Skeletal muscle satellite cell (primary cell): ENCODE measurements around the gene EEF2KMT. TPM values are rescaled to one million over a fixed set of nuclear protein-coding genes. Genes with fewer than 3 reads are reported as not detected.
A peak's percentile ranks its signal among the peaks of the same experiment; 100 is the strongest.
"Not testable (repeated sequence)": the region's sequence is repeated elsewhere in the genome, so short reads cannot be mapped to it uniquely, and the experiment has no call there.

ENCODE experiments used
- H3K27me3 ChIP-seq: 2 replicates; pipeline ENCODE4 v1.7.0; 2013; ENCODE audit warnings: low read length; ENCODE audit not compliant: control insufficient read depth, insufficient read depth
- H3K36me3 ChIP-seq: 2 replicates; pipeline ENCODE4 v1.7.0; 2013; ENCODE audit warnings: mild to moderate bottlenecking, control low read depth, low read length; ENCODE audit not compliant: insufficient read depth
- H3K4me1 ChIP-seq: 2 replicates; pipeline ENCODE4 v1.7.0; 2013; ENCODE audit warnings: low read length; ENCODE audit not compliant: control insufficient read depth, insufficient read depth
- H3K4me2 ChIP-seq: 2 replicates; pipeline ENCODE4 v1.7.0; 2013; ENCODE audit warnings: mild to moderate bottlenecking, low read length
- H3K4me3 ChIP-seq: 2 replicates; pipeline ENCODE4 v1.7.0; 2013; ENCODE audit warnings: low read length
- H3K9ac ChIP-seq: 2 replicates; pipeline ENCODE4 v1.7.0; 2013; ENCODE audit warnings: mild to moderate bottlenecking, low read depth, low read length, moderate library complexity
- H3K9me3 ChIP-seq: replicated peaks from 2 replicates; pipeline ENCODE4 v1.7.0; 2013; ENCODE audit warnings: mild to moderate bottlenecking, control low read depth, low read length
- total RNA-seq: library from RNA; depleted of rRNA; stranded (reverse); fragments of >200 nt; gene quantifications from 2 replicates; pipeline ENCODE4 v1.2.3, GENCODE V29; 2012; rRNA removed

Gene EEF2KMT, protein sequence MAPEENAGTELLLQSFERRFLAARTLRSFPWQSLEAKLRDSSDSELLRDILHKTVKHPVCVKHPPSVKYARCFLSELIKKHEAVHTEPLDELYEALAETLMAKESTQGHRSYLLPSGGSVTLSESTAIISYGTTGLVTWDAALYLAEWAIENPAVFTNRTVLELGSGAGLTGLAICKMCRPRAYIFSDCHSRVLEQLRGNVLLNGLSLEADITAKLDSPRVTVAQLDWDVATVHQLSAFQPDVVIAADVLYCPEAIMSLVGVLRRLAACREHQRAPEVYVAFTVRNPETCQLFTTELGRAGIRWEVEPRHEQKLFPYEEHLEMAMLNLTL
- 24.3 and 30.6 TPM in 2 replicates for total RNA-seq

DNA sequence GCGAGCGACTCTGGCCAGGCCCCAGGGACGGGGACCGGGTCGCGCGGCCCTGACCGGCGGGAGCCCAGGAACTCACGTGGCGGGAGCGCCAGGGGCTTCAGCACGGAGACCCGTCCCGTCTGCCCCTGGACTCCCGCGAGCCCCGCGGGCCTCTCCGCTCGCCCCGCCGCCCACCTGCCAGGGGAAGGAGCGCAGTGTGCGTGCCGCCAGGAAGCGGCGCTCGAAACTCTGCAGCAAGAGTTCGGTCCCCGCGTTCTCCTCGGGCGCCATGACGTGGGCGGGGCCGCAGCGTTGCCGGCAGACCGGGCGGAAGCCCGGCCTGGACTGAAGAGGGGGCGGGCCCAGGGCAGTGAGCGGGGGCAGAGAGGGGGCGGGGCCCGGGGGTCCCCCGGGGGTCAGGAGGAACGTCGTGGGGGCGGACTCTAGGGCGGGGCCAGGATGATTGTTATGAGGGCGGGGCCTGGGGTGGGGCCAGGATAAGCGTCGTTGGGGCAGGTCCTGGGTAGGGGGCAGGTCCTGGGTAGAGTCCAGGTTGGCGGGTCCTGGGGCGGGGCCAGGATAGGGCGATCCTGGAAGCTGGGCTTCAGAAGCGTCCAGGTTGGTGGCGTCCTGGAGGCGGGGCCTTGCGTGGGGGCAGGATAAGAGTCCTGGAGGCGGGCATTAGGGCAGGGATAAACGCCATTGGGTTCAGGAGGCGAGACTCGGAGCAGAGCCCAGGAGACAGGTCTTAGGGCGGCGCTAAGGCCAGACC lies at the start of gene EEF2KMT:
EEF2KMT (minus strand) TSS at position 326 of the 751 bp plus-strand sequence; CDS start at position 270, 56 bp downstream.
- Histone ChIP-seq H3K4me2 (peak within 1 kb of the TSS; percentile 95), H3K4me3 (peak within 1 kb of the TSS; percentile 84), H3K9ac (peak within 1 kb of the TSS; percentile 92)
- H3K27me3 ChIP-seq, H3K9me3 ChIP-seq, H3K4me1 ChIP-seq, H3K36me3 ChIP-seq: not testable (repeated sequence)

GRCh38 chr16:5144621-5144956 lies 47.0 kb upstream of the EEF2KMT start:
- not testable (repeated sequence) for H3K36me3 ChIP-seq, H3K4me2 ChIP-seq, H3K9me3 ChIP-seq, H3K27me3 ChIP-seq, H3K4me1 ChIP-seq, H3K4me3 ChIP-seq, H3K9ac ChIP-seq

DNA sequence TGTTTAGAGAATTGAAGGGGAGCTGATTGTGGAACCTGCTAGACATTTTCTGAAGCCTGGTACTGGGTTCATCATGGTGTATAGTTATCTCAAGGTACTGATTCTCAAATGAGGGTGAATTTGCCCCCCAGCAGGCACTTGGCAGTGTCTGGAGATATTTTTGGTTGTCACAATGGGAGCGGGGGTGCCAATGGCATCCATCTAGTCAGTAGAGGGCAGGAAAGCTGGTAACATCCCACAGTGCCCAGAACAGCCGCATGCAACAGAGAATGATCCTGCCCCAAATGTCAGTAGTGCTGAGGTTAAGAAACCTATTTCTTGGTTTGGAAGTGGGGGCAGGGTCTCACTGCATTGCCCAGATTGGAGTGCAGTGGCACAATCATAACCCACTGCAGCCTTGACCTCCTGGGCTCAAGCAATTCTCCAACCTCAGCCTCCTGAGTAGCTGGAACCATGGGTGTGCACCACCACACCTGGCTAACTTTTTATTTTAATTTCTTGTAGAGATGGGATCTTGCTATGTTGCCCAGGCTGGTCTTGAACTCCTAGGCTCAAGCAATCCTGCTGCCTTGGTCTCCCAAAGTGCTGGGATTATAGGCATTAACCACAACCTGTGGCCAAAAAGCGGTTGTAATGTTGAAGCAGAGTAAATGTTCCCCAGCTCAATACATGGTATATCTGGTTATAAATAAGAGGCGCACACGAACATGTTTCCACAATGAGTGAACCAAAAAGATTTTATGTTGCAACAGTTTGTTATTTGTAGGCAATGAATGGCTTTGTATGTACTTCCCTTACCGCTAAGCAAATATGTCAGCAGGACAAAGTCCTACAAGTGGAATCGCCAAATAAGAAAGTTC lies 46.4 kb upstream of the EEF2KMT start:
- Histone ChIP-seq H3K9ac (no peak overlapping the region), H3K36me3 (no peaks in the 10 kb centered on the region)

GRCh38 chr16:5140151-5140550 lies 42.6 kb upstream of the EEF2KMT start:
- not testable (repeated sequence) for H3K4me3 ChIP-seq, H3K9me3 ChIP-seq, H3K9ac ChIP-seq, H3K27me3 ChIP-seq, H3K36me3 ChIP-seq, H3K4me2 ChIP-seq, H3K4me1 ChIP-seq

More for the DNA sequence above, 46.4 kb upstream of the EEF2KMT start:
- Histone ChIP-seq H3K9me3 (no peaks in the 10 kb centered on the region), H3K4me1 (no peaks in the 10 kb centered on the region), H3K27me3 (no peaks in the 10 kb centered on the region), H3K4me3 (no peak overlapping the region), H3K4me2 (no peak overlapping the region)

DNA sequence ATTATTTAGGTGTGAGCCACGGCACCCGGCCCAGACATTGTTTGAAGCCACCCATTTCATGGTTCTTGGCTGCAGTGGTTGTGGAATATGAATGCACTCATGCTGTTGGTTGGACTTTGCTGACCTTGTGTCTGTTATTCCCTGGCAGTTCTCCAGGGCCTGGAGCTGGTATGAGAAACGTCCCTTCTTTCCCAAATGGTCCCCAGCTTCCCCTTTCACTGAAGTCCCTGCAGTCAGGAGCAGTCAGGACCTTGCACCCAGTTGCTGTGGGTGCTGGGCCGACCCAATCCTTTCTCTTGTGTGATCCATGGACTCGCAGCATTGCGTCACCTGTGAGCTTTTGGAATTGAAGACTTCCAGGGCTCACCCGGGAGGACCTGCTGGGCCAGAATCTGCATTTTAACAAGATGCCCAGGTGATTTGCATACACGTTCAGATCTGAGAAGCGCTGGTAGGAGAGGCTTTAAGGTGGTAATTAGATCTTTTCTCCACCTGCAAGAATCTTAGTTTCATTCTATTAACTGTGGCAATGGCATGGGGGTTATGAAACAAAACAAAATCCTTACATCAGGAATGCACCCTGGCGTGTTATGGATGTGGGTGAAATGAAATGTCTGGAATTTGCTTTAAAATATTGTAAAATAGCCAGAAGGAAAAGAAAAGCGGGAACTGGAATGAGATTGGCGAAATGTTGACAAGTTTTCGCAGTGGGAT lies 37.3 kb upstream of the EEF2KMT start:
- not testable (repeated sequence) for H3K4me3 ChIP-seq, H3K4me2 ChIP-seq, H3K36me3 ChIP-seq, H3K9ac ChIP-seq, H3K9me3 ChIP-seq, H3K4me1 ChIP-seq, H3K27me3 ChIP-seq

DNA sequence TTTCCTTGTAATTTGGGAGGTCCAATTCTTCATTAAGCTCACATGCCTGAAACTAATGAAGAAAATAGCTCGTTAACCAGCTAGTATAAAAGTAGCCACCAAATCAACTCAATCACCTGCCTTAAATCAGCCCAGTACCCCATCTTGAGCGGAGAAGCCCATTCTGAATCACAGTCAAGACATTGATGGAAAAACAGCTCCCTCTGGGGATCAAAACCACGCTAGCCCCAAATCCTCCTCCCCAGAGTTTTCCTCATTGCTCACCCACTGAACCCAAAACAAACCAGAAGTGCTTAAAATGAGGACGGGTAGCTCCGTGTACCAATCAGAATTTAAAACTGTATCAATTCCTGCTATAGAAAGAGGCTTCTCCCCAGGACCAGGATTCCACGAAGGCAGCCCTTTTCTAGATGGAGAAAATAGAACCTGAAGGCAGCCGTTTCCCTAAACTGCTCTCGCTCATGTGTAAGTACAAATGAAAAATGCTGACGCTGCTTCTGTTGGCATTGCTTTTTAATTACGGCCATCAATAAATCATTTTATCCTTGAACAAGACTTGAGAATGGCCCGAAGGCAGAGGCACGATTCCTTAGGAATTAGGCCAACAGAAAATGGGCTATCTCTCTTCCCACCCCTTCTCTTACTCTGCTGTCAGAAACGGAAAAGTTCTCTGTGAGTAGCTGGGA lies 35.5 kb upstream of the EEF2KMT start:
- H3K9me3 ChIP-seq, H3K4me3 ChIP-seq, H3K9ac ChIP-seq, H3K36me3 ChIP-seq, H3K4me2 ChIP-seq, H3K4me1 ChIP-seq, H3K27me3 ChIP-seq: not testable (repeated sequence)

DNA sequence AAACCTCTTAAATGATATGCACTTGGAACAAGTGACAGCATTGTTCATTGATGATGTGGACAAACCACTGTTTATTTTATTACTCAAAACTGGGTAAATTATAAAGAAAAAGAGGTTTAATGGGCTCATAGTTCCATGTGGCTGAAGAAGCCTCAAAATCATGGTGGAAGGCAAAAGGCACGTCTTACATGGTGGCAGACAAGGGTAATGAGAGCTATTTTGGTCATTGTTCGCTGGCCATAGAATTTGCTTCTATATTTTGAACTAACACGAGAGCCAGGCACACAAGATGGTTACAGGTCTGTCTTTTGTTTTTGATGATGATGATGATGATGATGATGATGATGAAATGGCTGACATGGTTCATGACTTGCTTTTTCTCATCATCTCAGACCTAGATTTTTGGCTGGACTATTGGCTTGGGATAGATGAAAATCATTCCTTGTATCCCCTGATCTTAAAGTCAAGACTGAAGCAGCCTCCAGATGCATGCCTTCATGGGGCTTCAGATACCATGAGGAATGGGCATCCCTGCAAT lies 33.9 kb upstream of the EEF2KMT start:
- H3K27me3 ChIP-seq, H3K9ac ChIP-seq, H3K4me2 ChIP-seq: not testable (repeated sequence)

DNA sequence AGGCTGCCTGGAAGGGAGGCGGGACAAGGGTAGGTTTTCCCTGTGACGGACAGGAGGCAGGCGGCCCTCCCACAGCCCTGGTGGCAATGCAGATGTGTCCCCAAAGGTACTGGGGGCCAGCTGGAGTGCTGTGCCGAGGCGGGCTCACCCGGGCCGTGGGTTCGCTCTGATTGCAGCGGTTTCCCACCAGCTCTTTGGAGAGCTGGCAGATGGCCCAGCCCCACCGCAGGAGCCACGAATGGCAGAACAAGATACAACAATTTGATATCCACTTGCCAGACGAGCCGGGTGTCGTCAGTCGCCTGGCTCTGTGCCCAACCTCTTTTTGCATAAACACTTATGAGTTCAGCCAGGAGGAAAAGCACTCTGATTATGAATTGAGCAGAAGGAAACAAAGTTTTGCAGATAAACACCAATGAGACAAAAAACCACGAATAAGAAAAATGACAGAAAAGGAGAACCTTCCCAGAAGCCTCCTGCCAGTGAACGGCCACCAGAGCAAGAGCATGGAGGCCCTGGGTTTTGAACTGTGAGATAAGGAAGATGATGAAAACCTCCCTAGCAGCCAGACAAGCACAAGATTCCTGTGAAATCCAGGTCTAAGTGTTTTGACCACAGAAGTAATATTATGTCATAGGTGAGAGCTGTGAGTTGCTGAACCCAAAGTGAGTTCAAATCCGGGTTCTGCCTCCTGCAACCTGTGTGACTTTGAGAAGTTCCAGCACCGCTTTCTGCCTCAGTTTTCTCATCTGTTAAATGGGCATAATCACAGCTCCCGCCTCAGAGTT lies 19.9 kb upstream of the EEF2KMT start:
- H3K9ac ChIP-seq, H3K4me2 ChIP-seq, H3K4me3 ChIP-seq, H3K4me1 ChIP-seq, H3K9me3 ChIP-seq, H3K36me3 ChIP-seq: not testable (repeated sequence)
- H3K27me3 ChIP-seq, result peaks cover 11% of the 10 kb centered on the region

More for the DNA sequence above, 33.9 kb upstream of the EEF2KMT start:
- not testable (repeated sequence) for H3K36me3 ChIP-seq, H3K4me1 ChIP-seq, H3K4me3 ChIP-seq, H3K9me3 ChIP-seq

DNA sequence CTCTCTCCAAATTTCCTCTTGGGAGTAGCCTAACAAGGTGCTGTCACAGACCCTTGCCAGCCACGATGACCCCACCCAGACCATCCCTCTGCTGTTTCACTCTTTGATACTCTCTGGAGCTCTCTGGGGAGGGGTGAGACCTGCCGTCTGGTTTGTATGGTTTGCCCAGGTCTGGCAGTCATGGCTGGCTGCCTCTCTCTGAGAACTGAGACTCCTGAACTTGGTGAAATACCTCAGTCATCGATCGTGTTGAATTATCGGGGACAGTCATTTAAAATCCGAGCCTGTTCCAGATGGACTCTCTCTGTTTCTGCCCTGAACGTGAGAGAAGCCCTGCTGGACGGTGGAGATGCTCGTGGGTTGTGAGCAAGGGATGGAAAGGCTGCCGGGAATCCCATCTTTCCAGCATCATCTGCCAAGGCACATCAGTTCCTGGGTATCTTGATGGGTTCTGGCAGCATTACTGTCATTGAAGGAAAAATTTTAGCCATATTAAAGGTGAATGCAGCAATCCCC lies 19.2 kb upstream of the EEF2KMT start:
- peaks cover 11% of the 10 kb centered on the region for H3K27me3 ChIP-seq
- not testable (repeated sequence) for H3K4me2 ChIP-seq, H3K4me1 ChIP-seq, H3K9me3 ChIP-seq, H3K36me3 ChIP-seq, H3K9ac ChIP-seq, H3K4me3 ChIP-seq

- H3K36me3 ChIP-seq, H3K4me1 ChIP-seq, H3K27me3 ChIP-seq, H3K4me2 ChIP-seq, H3K9ac ChIP-seq, H3K4me3 ChIP-seq, H3K9me3 ChIP-seq: not testable (repeated sequence)
Observed at GRCh38 chr16:5110933-5111332, 13.3 kb upstream of the EEF2KMT start.
